Measurements from ENCODE around the gene PARK7.

- TF ChIP-seq SMC3 (IDR thresholded peaks at IDR 0.05) (no peak), ESRRA (IDR thresholded peaks at IDR 0.05; ENCODE audit: borderline replicate concordance, low read length) (no peak), KDM1A (IDR thresholded peaks at IDR 0.05; ENCODE audit: low read depth) (no peak), POLR2A (IDR thresholded peaks at IDR 0.05; ENCODE audit: low read length) (no peak), MAX (IDR thresholded peaks at IDR 0.05) (no peak), RFX5 (IDR thresholded peaks at IDR 0.05) (no peak), PHF8 (IDR thresholded peaks at IDR 0.05; ENCODE audit: borderline replicate concordance, low read depth) (no peak), RCOR1 (IDR thresholded peaks at IDR 0.05; ENCODE audit: low read depth, low read length) (no peak)
- TF ChIP-seq, protein P1, sequence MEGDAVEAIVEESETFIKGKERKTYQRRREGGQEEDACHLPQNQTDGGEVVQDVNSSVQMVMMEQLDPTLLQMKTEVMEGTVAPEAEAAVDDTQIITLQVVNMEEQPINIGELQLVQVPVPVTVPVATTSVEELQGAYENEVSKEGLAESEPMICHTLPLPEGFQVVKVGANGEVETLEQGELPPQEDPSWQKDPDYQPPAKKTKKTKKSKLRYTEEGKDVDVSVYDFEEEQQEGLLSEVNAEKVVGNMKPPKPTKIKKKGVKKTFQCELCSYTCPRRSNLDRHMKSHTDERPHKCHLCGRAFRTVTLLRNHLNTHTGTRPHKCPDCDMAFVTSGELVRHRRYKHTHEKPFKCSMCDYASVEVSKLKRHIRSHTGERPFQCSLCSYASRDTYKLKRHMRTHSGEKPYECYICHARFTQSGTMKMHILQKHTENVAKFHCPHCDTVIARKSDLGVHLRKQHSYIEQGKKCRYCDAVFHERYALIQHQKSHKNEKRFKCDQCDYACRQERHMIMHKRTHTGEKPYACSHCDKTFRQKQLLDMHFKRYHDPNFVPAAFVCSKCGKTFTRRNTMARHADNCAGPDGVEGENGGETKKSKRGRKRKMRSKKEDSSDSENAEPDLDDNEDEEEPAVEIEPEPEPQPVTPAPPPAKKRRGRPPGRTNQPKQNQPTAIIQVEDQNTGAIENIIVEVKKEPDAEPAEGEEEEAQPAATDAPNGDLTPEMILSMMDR (IDR thresholded peaks at IDR 0.05) = no peak
- TF ChIP-seq, protein P2, sequence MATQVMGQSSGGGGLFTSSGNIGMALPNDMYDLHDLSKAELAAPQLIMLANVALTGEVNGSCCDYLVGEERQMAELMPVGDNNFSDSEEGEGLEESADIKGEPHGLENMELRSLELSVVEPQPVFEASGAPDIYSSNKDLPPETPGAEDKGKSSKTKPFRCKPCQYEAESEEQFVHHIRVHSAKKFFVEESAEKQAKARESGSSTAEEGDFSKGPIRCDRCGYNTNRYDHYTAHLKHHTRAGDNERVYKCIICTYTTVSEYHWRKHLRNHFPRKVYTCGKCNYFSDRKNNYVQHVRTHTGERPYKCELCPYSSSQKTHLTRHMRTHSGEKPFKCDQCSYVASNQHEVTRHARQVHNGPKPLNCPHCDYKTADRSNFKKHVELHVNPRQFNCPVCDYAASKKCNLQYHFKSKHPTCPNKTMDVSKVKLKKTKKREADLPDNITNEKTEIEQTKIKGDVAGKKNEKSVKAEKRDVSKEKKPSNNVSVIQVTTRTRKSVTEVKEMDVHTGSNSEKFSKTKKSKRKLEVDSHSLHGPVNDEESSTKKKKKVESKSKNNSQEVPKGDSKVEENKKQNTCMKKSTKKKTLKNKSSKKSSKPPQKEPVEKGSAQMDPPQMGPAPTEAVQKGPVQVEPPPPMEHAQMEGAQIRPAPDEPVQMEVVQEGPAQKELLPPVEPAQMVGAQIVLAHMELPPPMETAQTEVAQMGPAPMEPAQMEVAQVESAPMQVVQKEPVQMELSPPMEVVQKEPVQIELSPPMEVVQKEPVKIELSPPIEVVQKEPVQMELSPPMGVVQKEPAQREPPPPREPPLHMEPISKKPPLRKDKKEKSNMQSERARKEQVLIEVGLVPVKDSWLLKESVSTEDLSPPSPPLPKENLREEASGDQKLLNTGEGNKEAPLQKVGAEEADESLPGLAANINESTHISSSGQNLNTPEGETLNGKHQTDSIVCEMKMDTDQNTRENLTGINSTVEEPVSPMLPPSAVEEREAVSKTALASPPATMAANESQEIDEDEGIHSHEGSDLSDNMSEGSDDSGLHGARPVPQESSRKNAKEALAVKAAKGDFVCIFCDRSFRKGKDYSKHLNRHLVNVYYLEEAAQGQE (IDR thresholded peaks at IDR 0.05) = no peak
- TF ChIP-seq, protein P3, sequence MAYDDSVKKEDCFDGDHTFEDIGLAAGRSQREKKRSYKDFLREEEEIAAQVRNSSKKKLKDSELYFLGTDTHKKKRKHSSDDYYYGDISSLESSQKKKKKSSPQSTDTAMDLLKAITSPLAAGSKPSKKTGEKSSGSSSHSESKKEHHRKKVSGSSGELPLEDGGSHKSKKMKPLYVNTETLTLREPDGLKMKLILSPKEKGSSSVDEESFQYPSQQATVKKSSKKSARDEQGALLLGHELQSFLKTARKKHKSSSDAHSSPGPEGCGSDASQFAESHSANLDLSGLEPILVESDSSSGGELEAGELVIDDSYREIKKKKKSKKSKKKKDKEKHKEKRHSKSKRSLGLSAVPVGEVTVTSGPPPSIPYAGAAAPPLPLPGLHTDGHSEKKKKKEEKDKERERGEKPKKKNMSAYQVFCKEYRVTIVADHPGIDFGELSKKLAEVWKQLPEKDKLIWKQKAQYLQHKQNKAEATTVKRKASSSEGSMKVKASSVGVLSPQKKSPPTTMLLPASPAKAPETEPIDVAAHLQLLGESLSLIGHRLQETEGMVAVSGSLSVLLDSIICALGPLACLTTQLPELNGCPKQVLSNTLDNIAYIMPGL (CRISPR knock-in tag; IDR thresholded peaks at IDR 0.05; ENCODE audit: borderline replicate concordance) = no peak
Observed at GRCh38 chr1:7943251-7943650, 18.3 kb upstream of the PARK7 start.

All from A549 (cell line).